GM18519 (cell line): ENCODE results near the gene CPED1.
"Not testable (repeated sequence)": the region's sequence is repeated elsewhere in the genome, so short reads cannot be mapped to it uniquely, and the experiment has no call there.

Experiments used
- ATAC-seq: cut with Tn5 transposase; IDR thresholded peaks from one replicate; pipeline ENCODE4 v1.9.1; 2021; ENCODE audit warnings: mild to moderate bottlenecking, moderate library complexity; ENCODE audit not compliant: unreplicated experiment, low FRiP score

The CPED1 gene

DNA sequence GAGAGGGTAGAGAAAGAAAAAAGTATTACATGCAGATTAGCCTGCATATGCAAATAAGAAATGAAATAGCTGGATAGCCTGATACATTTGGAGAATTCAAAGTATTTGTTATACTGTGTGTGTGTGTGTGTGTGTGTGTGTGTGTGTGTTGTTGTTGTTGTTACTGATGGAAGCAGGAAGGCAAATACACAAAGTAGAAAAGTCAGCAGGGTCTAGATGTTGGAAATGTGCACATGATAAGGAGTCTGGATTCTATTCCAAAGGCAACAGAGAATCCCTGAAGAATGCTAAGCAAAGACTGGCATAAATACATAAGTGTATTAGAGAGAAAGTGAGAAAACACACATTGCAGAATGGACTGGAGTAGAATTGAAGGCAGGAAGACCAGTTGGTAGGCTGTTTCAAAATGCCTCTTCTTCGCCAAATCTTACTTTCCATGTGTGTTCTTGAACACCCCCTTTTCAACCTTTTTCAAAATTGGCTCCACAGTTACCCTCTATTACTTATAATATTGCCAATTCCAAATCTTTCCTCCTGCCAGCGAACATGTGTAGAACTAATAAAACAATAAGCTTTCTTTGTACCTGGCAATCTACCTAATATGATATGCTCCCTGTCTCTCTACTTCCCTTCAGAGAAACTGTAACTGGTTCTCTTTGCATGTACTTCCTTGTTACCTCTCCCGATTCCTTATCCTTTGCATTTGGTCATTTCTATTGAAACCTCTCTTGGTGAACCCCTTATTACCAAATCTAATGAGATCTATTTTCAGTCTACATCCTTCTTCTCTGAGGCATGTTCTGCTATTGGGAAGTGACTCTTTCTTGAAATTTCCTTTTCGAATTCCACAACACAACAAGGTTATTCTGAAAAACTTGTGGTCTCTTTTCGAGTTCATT is 6.2 kb downstream of the CPED1 start:
- no peak for ATAC-seq

DNA sequence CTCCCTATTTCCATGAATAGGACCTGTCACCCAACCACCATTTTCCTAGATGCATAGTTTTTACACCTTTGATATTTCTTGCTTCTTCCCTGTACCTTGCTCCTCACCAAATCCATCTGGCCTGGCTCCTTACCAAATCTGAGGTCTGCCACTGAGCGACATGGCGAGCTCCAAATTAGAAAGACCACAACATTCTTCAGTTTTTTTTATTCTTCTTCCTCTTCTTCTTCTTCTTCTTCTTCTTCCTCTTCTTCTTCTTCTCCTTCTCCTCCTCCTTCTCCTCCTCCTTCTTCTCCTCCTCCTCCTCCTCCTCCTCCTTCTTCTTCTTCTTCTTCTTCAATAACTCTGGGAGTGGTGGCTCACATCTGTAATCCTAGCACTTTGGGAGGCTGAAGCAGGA is 7.1 kb downstream of the CPED1 start:
- ATAC-seq: no peak

DNA sequence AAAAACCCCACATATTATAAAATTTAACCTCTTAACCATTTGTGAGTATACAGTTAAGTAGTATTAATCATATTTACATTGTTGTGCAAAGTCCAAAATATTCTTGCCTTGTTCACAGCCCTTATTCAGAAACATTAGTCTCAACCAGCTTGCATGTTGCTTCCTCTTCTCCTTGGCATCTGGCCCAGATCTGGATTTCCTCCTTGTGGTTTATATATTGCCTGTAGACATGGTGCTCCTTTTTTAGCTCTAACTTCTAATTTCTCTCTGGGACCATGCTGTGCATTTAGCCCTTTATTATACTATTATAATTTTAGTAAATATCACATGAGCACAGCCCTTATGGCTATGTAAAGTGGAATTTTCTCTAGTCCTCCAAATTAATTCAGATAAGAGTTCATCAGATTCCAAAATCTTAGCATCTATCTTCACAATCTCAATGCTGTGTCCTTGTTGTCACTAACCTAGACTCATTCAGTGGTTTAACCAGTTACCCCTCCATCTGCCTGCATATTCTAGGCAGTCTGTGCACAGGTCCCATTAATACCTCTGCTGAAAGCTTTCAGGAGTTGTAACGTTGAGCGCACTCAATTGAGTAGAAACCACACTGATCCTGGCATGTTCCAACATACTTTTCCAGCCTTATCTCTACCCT is 7.9 kb downstream of the CPED1 start:
- ATAC-seq: peak; percentile 16

- ATAC-seq: peak; percentile 36
Measured at GRCh38 chr7:120996988-120997345, 8.5 kb downstream of the CPED1 start.

- ATAC-seq: no peak
Measured at GRCh38 chr7:120997882-120998474, 9.5 kb downstream of the CPED1 start.

GRCh38 chr7:120998520-120998919 is 10.0 kb downstream of the CPED1 start:
- no peak for ATAC-seq

GRCh38 chr7:120998996-120999565 is 10.6 kb downstream of the CPED1 start:
- ATAC-seq: no peak

- no peak for ATAC-seq
Measured at GRCh38 chr7:121000081-121000983, 11.8 kb downstream of the CPED1 start.

- ATAC-seq: no peak
Measured at GRCh38 chr7:121001234-121001906, 12.9 kb downstream of the CPED1 start.

DNA sequence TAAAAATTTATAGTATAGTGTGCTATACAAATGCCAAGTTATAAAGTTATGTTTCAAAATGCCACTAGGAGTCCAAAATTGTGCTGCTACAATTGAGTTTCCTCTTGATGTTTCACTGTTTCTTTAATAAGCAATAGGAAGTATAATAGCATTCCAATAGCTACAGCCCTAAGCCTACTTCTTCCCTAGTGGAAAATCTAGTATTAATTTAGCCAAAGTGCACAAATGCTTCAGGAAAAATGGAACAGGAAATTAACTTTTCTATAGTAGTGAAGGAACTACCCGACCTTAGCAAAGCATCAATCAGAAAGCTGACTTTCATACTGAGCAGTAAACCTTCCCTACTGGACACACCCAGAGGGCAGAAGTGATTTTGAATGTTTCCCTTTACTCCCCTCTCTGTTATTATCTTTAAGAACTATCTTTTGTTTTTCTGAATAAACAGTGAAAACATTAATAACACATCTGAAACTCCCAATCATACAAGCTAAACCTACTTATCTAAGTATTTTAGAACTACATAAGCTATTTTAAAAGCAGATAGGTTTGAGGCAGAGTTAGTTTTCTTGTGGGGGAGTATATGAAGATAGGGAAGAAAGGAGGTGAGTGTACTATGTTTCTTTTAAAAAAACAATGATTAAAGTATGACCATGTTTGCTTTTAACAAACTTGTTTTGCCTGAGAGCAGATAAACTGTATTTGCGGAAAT is 13.7 kb downstream of the CPED1 start:
- ATAC-seq: no peak

DNA sequence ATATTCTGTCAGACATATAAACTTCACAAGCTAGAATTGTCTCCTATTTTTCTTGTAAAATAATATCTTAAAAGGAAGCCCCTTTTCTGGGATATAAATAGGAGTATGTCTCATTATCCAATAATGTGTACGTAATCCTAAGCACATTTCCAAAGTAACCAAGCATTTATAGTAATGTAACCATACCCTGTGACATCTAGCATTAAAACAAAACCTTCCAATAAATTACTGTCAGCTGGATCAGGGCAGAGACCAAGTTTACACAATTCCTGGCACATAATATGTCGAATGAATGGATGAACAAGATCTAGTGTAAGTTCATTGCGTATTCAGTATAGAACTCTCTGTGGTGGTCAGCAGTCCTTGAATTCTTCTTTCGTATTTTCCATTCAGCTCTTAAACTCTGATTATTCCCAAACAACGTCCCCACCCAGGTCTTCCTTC is 14.3 kb downstream of the CPED1 start:
- ATAC-seq: no peak

DNA sequence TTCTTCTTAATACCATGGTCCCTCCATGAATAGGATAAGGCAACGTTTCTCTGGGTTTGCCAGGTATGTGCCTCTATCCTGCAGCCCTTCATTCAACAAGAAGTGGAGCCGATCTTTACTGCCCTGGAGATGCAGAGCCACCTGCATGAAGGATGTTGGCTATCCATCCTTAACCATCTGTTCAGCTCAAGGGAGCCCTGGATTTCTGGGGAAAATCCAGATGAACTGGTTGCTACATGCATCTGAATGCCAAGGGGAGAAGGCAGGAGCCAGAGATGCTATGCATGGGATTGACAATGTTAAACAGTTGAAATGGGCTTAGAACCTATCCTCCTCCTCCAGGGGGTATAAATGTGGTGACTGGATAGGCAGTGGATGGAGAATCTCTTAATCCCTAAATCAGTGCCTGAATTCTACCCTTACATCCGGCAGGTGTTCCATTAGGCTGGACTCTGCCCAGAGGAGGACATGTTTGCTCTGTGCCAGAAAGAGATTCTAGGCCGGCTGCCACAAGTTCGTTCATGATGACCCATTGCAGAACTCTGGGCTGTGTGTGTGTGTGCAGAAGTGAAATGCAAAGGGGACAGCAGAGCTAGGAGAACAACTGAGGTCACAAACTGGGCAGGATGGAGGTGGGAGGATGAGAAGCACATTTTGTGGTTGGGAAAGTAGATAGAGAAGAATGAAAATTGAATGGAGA is 15.6 kb downstream of the CPED1 start:
- no peak for ATAC-seq

DNA sequence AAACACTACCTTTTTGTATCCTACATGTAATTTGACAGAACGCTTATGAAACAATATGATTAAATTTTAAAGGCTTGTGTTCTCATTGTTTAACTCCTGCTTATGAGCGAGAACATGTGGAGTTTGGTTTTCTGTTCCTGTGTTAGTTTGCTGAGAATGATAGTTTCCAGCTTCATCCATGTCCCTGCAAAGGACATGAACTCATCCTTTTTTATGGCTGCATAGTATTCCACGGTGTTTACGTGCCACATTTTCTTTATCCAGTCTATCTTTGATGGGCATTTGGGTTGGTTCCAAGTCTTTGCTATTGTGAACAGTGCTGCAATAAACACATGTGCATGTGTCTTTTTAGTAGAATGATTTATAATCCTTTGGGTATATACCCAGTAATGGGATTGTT is 16.5 kb downstream of the CPED1 start:
- not testable (repeated sequence) for ATAC-seq

DNA sequence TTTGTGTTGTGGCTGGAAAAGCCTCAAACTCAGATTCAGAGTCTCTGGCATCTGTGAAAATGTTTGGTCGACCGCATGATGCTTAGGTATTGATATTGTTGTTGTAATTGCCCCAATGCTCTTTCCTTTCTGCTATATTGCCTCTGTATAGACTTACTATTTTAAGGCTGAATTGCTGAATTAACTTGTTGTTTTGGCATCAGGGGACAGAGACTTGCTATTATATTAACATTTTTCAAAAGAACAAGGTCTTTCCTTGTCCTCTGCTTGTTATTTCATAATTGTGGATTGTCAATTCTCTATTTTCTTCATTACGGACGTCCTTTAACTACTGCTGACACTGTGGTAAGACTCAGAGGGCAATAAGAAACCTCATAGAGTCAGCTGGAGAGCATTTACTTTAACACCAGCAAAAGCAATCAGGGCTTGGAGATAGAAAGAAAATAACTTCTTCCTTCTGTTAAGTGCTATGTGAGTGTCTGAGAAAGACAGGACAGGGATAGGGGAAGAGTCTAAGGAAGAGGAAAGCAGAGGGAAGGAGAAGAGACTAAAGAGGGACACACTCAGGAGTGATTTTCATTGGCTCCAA is 17.6 kb downstream of the CPED1 start:
- no peak for ATAC-seq

DNA sequence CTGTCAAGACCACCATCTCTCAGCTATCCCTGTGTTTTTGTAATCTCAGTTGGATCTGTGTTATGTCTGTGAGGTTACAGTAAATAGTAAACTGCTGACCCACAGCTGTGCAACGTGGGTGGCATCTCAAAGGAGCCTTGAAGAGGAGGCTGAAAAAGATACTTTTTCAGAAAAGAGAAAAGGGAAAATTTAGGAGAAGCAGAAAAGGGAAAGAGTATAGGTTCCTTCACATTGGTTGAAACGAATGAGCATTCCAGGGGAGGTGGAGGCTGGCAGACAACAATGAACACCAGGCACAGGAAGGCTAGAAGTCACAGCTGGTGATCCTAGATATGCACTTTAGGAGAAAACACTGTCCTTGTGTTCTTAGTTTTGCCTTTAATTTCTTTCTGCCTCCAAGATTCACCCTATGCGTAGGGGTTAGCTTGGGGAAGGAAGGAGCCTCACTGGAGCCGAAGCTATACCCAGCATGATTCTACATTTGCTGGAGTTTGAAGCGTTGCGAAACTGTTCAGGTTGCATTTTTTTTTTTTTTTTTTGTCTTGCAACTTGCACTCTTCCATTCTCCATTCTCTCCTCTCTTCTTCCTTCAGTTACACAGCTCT is 18.3 kb downstream of the CPED1 start:
- no peak for ATAC-seq

DNA sequence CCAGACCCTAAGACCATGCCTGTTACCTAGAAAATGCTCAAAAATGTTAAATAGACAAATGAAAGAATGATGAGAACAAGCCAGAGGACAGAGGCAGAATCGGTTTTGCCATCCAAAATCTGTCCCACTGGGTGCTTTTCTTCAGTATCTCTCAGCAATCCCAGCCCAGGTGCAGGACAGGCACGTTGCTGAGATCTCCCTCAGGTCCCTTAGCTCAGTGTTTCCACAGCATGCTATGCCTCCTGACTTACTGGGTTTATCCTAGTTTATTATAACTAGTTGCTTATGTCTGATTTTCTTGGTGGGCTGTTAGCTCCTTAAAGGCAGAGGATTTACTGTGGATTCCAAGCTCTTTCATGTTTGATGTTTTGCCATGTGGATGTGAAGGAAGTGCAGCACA is 20.3 kb downstream of the CPED1 start:
- no peak for ATAC-seq

- no peak for ATAC-seq
Measured at GRCh38 chr7:121011401-121011800, 22.9 kb downstream of the CPED1 start.
